NCI-H1436 (cell line): ENCODE measurements around the gene CNPY2.
"Not testable (repeated sequence)": the region's sequence is repeated elsewhere in the genome, so short reads cannot be mapped to it uniquely, and the experiment has no call there.

Source experiments
- DNase-seq: peaks from one replicate; lab custom pipeline; 2025; lab: John Stamatoyannopoulos, UW

Gene CNPY2

GRCh38 chr12:56298828-56299227 is 17.0 kb downstream of the CNPY2 start:
- DNase-seq, result no peak

- no peak for DNase-seq
Measured at GRCh38 chr12:56297400-56297799, 18.4 kb downstream of the CNPY2 start.

GRCh38 chr12:56296295-56296694 is 19.5 kb downstream of the CNPY2 start:
- DNase-seq, result no peak

GRCh38 chr12:56293795-56294194 is 22.0 kb downstream of the CNPY2 start:
- DNase-seq, result no peak

GRCh38 chr12:56288705-56289387 is 26.9 kb downstream of the CNPY2 start:
- no peak for DNase-seq

- no peak for DNase-seq
Measured at GRCh38 chr12:56286044-56286830, 29.6 kb downstream of the CNPY2 start.

- DNase-seq, result not testable (repeated sequence)
Measured at GRCh38 chr12:56284263-56284662, 31.5 kb downstream of the CNPY2 start.

GRCh38 chr12:56282579-56282978 is 33.2 kb downstream of the CNPY2 start:
- no peak for DNase-seq

- DNase-seq, result no peak
Measured at GRCh38 chr12:56282030-56282429, 33.8 kb downstream of the CNPY2 start.

- DNase-seq, result no peak
Measured at GRCh38 chr12:56280849-56281248, 34.9 kb downstream of the CNPY2 start.

GRCh38 chr12:56278905-56279304 is 36.9 kb downstream of the CNPY2 start:
- no peak for DNase-seq

GRCh38 chr12:56274299-56274698 is 41.5 kb downstream of the CNPY2 start:
- no peak for DNase-seq

- not testable (repeated sequence) for DNase-seq
Measured at GRCh38 chr12:56272468-56272867, 43.3 kb downstream of the CNPY2 start.

- DNase-seq, result no peak
Measured at GRCh38 chr12:56271031-56271430, 44.8 kb downstream of the CNPY2 start.

- no peak for DNase-seq
Measured at GRCh38 chr12:56267443-56268071, 48.2 kb downstream of the CNPY2 start.

- peak; percentile 88 for DNase-seq
Measured at GRCh38 chr12:56266693-56267442, 48.9 kb downstream of the CNPY2 start, which contains the start of gene COQ10A. Gene COQ10A (plus strand): TSS chr12:56266942. CDS start chr12:56267119, 177 bp downstream.

- DNase-seq, result not testable (repeated sequence)
Measured at GRCh38 chr12:56266068-56266692, 49.6 kb downstream of the CNPY2 start.

- not testable (repeated sequence) for DNase-seq
Measured at GRCh38 chr12:56262955-56263354, 52.8 kb downstream of the CNPY2 start.

GRCh38 chr12:56261503-56262232 is 54.1 kb downstream of the CNPY2 start:
- DNase-seq, result no peak

- DNase-seq, result no peak
Measured at GRCh38 chr12:56260921-56261320, 54.9 kb downstream of the CNPY2 start.

GRCh38 chr12:56260380-56260779 is 55.4 kb downstream of the CNPY2 start:
- DNase-seq, result no peak
